Panc1 (cell line): ENCODE results near the gene POLN. TPM values are rescaled to one million over a fixed set of nuclear protein-coding genes. Genes with fewer than 3 reads are reported as not detected.

Source experiments
- ATAC-seq: fragments of 200-7000 bp; cut with Tn5 transposase; 2 replicates; pipeline ENCODE4 v1.9.1; 2020; ENCODE audit warnings: mild to moderate bottlenecking, moderate library complexity
- BruUV-seq: library from RNA; stranded (reverse); fragments of 400-500 nt; replicated peaks from 2 replicates; lab custom pipeline; 2021; lab: Mats Ljungman, UMichigan
- CTCF ChIA-PET: fragments of 300-600 bp; sonication (Branson Sonifier 250); formaldehyde crosslinking; loops from one replicate; lab custom pipeline; 2022; ENCODE audit warnings: antibody characterized with exemption; lab: Charles Lee
- POLR2A ChIA-PET: fragments of 300-600 bp; sonication (Branson Sonifier 250); formaldehyde crosslinking; loops from one replicate; lab custom pipeline; 2022; ENCODE audit warnings: antibody characterized with exemption; lab: Charles Lee
- DNase-seq: peaks from one replicate; pipeline ENCODE4 v3.0.0-alpha.2; 2010; ENCODE audit warnings: low read depth, low spot score
- H3K27ac ChIP-seq: 2 replicates; pipeline ENCODE4 v1.5.1; 2011; ENCODE audit warnings: mild to moderate bottlenecking, low read length, inconsistent platforms
- H3K27me3 ChIP-seq: fragments of 200-500 bp; sonication (Bioruptor generic); 2 replicates; pipeline ENCODE4 v1.6.0; 2014; ENCODE audit warnings: low read length, inconsistent platforms; ENCODE audit not compliant: control insufficient read depth, insufficient read depth
- H3K36me3 ChIP-seq: fragments of 200-500 bp; sonication (Bioruptor generic); 2 replicates; pipeline ENCODE4 v1.5.1; 2014; ENCODE audit warnings: inconsistent platforms, mild to moderate bottlenecking, low read length, moderate library complexity; ENCODE audit not compliant: control insufficient read depth, insufficient read depth
- H3K4me1 ChIP-seq: 2 replicates; pipeline ENCODE4 v1.5.1; 2011; ENCODE audit warnings: inconsistent platforms, mild to moderate bottlenecking, low read length, moderate library complexity; ENCODE audit not compliant: control insufficient read depth, insufficient read depth
- H3K4me3 ChIP-seq, 2 experiments: 2 replicates each; pipeline ENCODE4 v1.5.1; 2011 to 2012; ENCODE audit warnings: low read depth in 2 of 2, low read length in 2 of 2, mild to moderate bottlenecking in 2 of 2, inconsistent platforms in 1 of 2, moderate library complexity in 1 of 2
- H3K9me3 ChIP-seq: fragments of 200-500 bp; sonication (Bioruptor generic); 2 replicates; pipeline ENCODE4 v1.5.1; 2014; ENCODE audit warnings: low read depth, mild to moderate bottlenecking, inconsistent platforms, low read length, moderate library complexity; ENCODE audit not compliant: control insufficient read depth, insufficient read depth
- CTCF ChIP-seq: fragments of 450-650 bp; IDR thresholded peaks from 2 replicates; pipeline ENCODE4 v1.5.1; 2017; ENCODE audit warnings: mild to moderate bottlenecking
- POLR2AphosphoS5 ChIP-seq: IDR thresholded peaks from 2 replicates; pipeline ENCODE4 v1.6.1; 2012; ENCODE audit warnings: mild to moderate bottlenecking, low read depth, low read length, moderate library complexity
- REST ChIP-seq, 2 experiments: IDR thresholded peaks; 2 replicates each; pipeline ENCODE4 v1.6.1; 2011 to 2012; ENCODE audit warnings: low read depth in 2 of 2, control low read depth in 1 of 2, low read length in 1 of 2, mild to moderate bottlenecking in 1 of 2, moderate library complexity in 1 of 2; ENCODE audit not compliant: insufficient read depth in 1 of 2
- SIN3A ChIP-seq: IDR thresholded peaks from 2 replicates; pipeline ENCODE4 v1.6.1; 2012; ENCODE audit warnings: low read depth, mild to moderate bottlenecking, low read length, moderate library complexity, borderline replicate concordance; ENCODE audit not compliant: insufficient read depth
- TCF7L2 ChIP-seq: IDR thresholded peaks from 2 replicates; pipeline ENCODE4 v1.6.1; 2011; ENCODE audit warnings: mild to moderate bottlenecking, low read depth, low read length, inconsistent platforms
- in situ Hi-C: cut with HindIII; loops from 2 replicates; pipeline ENCODE4 v1.10.0; 2016; ENCODE audit warnings: low sequenced_read_pairs, low pct_unique_long_range_greater_than_20kb
- intact Hi-C: fragments of 100-400 bp; cut with micrococcal nuclease; formaldehyde crosslinking; loops from one replicate; pipeline ENCODE4 v1.10.0; 2022; ENCODE audit not compliant: unreplicated experiment
- total RNA-seq: library from RNA; stranded (reverse); gene quantifications from one replicate; pipeline ENCODE4 v1.2.1, GENCODE V29; 2021; ENCODE audit not compliant: unreplicated experiment

POLN gene
- total RNA-seq, 1 experiment from 2014 or later = 4.3 TPM

DNA sequence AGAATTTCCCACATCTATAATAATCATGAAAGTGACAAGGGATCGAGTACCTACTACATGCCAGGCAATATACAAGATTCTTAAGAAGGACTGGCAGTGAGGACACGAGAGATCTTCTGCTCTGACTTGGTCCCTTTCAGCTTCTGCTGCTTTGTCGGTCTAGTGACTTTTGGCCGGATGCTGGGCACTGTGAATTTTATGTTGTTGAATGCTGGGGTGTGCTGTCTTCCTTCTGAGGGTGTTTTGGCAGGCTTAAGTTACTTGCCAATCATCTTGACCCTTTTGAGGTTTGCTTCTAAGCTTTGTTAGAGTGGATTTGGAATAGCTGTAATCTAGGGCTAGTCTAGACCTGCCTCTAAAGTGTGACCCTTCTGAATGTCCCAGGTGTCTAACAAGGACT lies 159.3 kb downstream of the POLN start:
- H3K27me3 ChIP-seq = no peaks in the 10 kb centered on the region
- H3K36me3 ChIP-seq = no peaks in the 10 kb centered on the region
- in situ Hi-C loops = no loop called here
- TF ChIP-seq REST (IDR thresholded peaks at IDR 0.05; ENCODE audit: insufficient read depth in 1 of 2, low read depth in 2 of 2, low read length in 1 of 2) (no peak), CTCF (no peak)
- intact Hi-C loops = no loop called here
- no TSS peak for BruUV-seq
- no peak for DNase-seq
- H3K27ac ChIP-seq = no peak overlapping the region
- ChIA-PET CTCF (no interaction called here), POLR2A (no interaction called here)
- H3K9me3 ChIP-seq = no peaks in the 10 kb centered on the region
- no peak overlapping the region for H3K4me3 ChIP-seq
- H3K4me1 ChIP-seq = no peaks in the 10 kb centered on the region
- ATAC-seq = no peak

DNA sequence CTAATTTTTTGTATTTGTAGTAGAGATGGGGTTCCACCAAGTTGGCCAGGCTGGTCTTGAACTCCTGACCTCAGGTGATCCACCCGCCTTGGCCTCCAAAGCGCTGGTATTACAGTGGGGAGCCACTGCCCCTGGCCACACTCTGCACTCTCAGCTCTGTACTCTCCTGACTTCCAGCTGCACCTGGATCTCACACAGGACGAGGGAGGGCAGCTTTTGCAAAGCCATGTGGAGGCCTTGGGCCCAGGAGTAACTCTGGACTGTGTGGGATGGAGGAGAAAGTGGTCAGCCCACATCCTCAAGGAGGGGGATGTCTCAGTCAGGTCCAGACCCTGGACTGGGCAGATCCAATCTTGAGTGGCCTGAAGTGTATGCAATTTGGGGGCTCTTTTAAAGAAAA lies 159.8 kb downstream of the POLN start:
- ATAC-seq = no peak
- DNase-seq = no peak
- intact Hi-C loops (no loop called here), in situ Hi-C loops (no loop called here)
- POLR2A ChIA-PET = no interaction called here
- H3K9me3 ChIP-seq = no peaks in the 10 kb centered on the region
- TF ChIP-seq REST (IDR thresholded peaks at IDR 0.05; ENCODE audit: insufficient read depth in 1 of 2, low read depth in 2 of 2, low read length in 1 of 2) (no peak), POLR2AphosphoS5 (no peak), CTCF (no peak), TCF7L2 (no peak), SIN3A (no peak)
- no peaks in the 10 kb centered on the region for H3K36me3 ChIP-seq
- no peak overlapping the region for H3K27ac ChIP-seq
- H3K4me1 ChIP-seq = no peaks in the 10 kb centered on the region
- CTCF ChIA-PET = no interaction called here
- no peaks in the 10 kb centered on the region for H3K27me3 ChIP-seq
- no TSS peak for BruUV-seq
- no peak overlapping the region for H3K4me3 ChIP-seq
